ENCODE measurements around the gene HSPB9. TPM values are rescaled to one million over a fixed set of nuclear protein-coding genes. Genes with fewer than 3 reads are reported as not detected.
A peak's percentile ranks its signal among the peaks of the same experiment; 100 is the strongest.

HSPB9 gene
- total and polyA plus RNA-seq, 9 of the 15 experiments (the other 6 are each of a cell fraction or from before 2014, with no cell fraction given) = 0.04 to 0.16 (median 0.08) TPM; not detected in 3

DNA sequence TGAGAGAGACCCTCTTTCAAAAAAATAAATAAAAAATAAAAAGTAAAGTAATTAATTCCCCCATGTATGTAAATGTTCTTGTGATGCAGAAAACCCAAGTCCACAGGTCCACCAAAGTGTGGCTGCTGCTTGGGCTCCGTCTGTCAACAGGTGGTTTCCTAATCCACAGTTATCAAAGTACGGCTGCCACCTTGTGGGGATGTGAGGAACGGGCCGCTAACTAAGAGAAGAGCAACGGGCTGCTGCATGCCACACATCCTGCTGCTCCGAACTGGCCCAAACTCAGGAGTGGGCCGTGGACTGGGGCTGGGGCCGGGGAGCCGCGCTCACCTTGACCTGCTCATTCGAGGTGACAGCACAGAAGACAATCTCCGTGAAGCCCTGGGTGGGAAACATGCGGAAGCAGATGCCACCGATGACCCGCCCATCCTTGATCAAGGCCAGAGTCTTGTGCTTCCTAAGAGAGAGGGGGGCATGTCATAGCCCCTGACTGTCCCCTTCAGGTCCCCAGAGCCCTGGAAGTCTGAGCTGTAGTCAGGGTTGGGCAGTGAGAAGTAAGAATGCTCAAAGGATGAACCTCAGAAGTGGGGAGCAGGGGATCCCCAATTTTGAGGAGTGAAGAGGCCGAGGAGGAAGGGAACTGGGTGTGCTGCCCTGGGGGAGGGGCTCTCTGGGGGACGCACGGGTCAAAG lies 5.8 kb upstream of the HSPB9 start (continued):
- TF ChIP-seq, protein P1, sequence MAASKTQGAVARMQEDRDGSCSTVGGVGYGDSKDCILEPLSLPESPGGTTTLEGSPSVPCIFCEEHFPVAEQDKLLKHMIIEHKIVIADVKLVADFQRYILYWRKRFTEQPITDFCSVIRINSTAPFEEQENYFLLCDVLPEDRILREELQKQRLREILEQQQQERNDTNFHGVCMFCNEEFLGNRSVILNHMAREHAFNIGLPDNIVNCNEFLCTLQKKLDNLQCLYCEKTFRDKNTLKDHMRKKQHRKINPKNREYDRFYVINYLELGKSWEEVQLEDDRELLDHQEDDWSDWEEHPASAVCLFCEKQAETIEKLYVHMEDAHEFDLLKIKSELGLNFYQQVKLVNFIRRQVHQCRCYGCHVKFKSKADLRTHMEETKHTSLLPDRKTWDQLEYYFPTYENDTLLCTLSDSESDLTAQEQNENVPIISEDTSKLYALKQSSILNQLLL (CRISPR knock-in tag; IDR thresholded peaks at IDR 0.05; ENCODE audit: borderline replicate concordance) = no peak
- TF ChIP-seq, protein P2, sequence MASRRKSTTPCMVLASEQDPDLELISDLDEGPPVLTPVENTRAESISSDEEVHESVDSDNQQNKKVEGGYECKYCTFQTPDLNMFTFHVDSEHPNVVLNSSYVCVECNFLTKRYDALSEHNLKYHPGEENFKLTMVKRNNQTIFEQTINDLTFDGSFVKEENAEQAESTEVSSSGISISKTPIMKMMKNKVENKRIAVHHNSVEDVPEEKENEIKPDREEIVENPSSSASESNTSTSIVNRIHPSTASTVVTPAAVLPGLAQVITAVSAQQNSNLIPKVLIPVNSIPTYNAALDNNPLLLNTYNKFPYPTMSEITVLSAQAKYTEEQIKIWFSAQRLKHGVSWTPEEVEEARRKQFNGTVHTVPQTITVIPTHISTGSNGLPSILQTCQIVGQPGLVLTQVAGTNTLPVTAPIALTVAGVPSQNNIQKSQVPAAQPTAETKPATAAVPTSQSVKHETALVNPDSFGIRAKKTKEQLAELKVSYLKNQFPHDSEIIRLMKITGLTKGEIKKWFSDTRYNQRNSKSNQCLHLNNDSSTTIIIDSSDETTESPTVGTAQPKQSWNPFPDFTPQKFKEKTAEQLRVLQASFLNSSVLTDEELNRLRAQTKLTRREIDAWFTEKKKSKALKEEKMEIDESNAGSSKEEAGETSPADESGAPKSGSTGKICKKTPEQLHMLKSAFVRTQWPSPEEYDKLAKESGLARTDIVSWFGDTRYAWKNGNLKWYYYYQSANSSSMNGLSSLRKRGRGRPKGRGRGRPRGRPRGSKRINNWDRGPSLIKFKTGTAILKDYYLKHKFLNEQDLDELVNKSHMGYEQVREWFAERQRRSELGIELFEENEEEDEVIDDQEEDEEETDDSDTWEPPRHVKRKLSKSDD (conservative IDR thresholded peaks at IDR 0.05; ENCODE audit: low read length) = no peak
- TF ChIP-seq SMARCE1 (IDR thresholded peaks at IDR 0.05) (no peak), ZNF3 (CRISPR knock-in tag; IDR thresholded peaks at IDR 0.05) (no peak), NFIC (IDR thresholded peaks at IDR 0.05) (no peak), NONO (IDR thresholded peaks at IDR 0.05; ENCODE audit: low read depth in 2 of 2, low read length in 1 of 2) (no peak), CHD2 (IDR thresholded peaks at IDR 0.05; ENCODE audit: low read depth, low read length) (no peak), LARP7 (IDR thresholded peaks at IDR 0.05) (no peak), TEAD4 (IDR thresholded peaks at IDR 0.05; ENCODE audit: low read length) (peak; percentile 27; the same call in 1 of the 2 replicates), TEAD4 (CRISPR knock-in tag; IDR thresholded peaks at IDR 0.05; ENCODE audit: borderline replicate concordance) (no peak), GABPB1 (CRISPR knock-in tag; IDR thresholded peaks at IDR 0.05) (peak; percentile 48; the same call in 1 of the 2 replicates), HNRNPH1 (optimal IDR thresholded peaks at IDR 0.05; ENCODE audit: low read depth, low read length) (no peak), HDAC2 (IDR thresholded peaks at IDR 0.05) (no peak), NR2C1 (IDR thresholded peaks at IDR 0.05) (no peak), NR2C1 (tag; IDR thresholded peaks at IDR 0.05) (no peak), PHF20 (IDR thresholded peaks at IDR 0.05; ENCODE audit: partially characterized antibody) (no peak)
- TF ChIP-seq, protein P3, sequence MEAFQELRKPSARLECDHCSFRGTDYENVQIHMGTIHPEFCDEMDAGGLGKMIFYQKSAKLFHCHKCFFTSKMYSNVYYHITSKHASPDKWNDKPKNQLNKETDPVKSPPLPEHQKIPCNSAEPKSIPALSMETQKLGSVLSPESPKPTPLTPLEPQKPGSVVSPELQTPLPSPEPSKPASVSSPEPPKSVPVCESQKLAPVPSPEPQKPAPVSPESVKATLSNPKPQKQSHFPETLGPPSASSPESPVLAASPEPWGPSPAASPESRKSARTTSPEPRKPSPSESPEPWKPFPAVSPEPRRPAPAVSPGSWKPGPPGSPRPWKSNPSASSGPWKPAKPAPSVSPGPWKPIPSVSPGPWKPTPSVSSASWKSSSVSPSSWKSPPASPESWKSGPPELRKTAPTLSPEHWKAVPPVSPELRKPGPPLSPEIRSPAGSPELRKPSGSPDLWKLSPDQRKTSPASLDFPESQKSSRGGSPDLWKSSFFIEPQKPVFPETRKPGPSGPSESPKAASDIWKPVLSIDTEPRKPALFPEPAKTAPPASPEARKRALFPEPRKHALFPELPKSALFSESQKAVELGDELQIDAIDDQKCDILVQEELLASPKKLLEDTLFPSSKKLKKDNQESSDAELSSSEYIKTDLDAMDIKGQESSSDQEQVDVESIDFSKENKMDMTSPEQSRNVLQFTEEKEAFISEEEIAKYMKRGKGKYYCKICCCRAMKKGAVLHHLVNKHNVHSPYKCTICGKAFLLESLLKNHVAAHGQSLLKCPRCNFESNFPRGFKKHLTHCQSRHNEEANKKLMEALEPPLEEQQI (IDR thresholded peaks at IDR 0.05) = no peak
- TF ChIP-seq, protein P4, sequence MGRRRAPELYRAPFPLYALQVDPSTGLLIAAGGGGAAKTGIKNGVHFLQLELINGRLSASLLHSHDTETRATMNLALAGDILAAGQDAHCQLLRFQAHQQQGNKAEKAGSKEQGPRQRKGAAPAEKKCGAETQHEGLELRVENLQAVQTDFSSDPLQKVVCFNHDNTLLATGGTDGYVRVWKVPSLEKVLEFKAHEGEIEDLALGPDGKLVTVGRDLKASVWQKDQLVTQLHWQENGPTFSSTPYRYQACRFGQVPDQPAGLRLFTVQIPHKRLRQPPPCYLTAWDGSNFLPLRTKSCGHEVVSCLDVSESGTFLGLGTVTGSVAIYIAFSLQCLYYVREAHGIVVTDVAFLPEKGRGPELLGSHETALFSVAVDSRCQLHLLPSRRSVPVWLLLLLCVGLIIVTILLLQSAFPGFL (CRISPR knock-in tag; IDR thresholded peaks at IDR 0.05) = no peak
- TF ChIP-seq, protein P5, sequence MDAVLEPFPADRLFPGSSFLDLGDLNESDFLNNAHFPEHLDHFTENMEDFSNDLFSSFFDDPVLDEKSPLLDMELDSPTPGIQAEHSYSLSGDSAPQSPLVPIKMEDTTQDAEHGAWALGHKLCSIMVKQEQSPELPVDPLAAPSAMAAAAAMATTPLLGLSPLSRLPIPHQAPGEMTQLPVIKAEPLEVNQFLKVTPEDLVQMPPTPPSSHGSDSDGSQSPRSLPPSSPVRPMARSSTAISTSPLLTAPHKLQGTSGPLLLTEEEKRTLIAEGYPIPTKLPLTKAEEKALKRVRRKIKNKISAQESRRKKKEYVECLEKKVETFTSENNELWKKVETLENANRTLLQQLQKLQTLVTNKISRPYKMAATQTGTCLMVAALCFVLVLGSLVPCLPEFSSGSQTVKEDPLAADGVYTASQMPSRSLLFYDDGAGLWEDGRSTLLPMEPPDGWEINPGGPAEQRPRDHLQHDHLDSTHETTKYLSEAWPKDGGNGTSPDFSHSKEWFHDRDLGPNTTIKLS (IDR thresholded peaks at IDR 0.05; ENCODE audit: borderline replicate concordance, low read depth) = no peak
